Activated CD8-positive, alpha-beta memory T cell treated with anti-CD3 and anti-CD28 coated beads, Interleukin-2, amount 50 U/mL, for 48 hours (primary cell): ENCODE measurements around the gene TPRN.

Experiments used
- DNase-seq: peaks from one replicate; pipeline ENCODE4 v3.0.0-alpha.2; 2020

The TPRN gene

GRCh38 chr9:137157618-137158415 is 42.7 kb downstream of the TPRN start:
- DNase-seq: no peak

- peak; percentile 90 for DNase-seq
Observed at GRCh38 chr9:137156567-137157375, 43.8 kb downstream of the TPRN start.

- no peak for DNase-seq
Observed at GRCh38 chr9:137152844-137153405, 47.6 kb downstream of the TPRN start.

- DNase-seq: peak; percentile 87
Observed at GRCh38 chr9:137150617-137151457, 49.7 kb downstream of the TPRN start.

GRCh38 chr9:137149942-137150616 is 50.5 kb downstream of the TPRN start:
- DNase-seq: peak; percentile 78

GRCh38 chr9:137149363-137149762 is 51.2 kb downstream of the TPRN start:
- DNase-seq: no peak

GRCh38 chr9:137148661-137149060 is 51.9 kb downstream of the TPRN start:
- DNase-seq: no peak

GRCh38 chr9:137148242-137148641 is 52.3 kb downstream of the TPRN start:
- no peak for DNase-seq

- DNase-seq: no peak
Observed at GRCh38 chr9:137147793-137148160, 52.8 kb downstream of the TPRN start.

GRCh38 chr9:137147091-137147792 is 53.3 kb downstream of the TPRN start:
- DNase-seq: no peak

GRCh38 chr9:137146527-137146918 is 54.0 kb downstream of the TPRN start:
- DNase-seq: no peak

- DNase-seq: no peak
Observed at GRCh38 chr9:137145731-137146526, 54.6 kb downstream of the TPRN start.

GRCh38 chr9:137143459-137143858 is 57.1 kb downstream of the TPRN start:
- DNase-seq: no peak

- no peak for DNase-seq
Observed at GRCh38 chr9:137141976-137142936, 58.3 kb downstream of the TPRN start.
